Measurements from ENCODE around the gene MED16. TPM values are rescaled to one million over a fixed set of nuclear protein-coding genes. Genes with fewer than 3 reads are reported as not detected.
A peak's percentile ranks its signal among the peaks of the same experiment; 100 is the strongest.

Gene MED16
- total RNA-seq (ENCODE audit: insufficient read depth, low replicate concordance) = 36.1 TPM

GRCh38 chr19:892894-893689 is at the start of gene MED16, which contains the start of gene RNU6-9:
Gene MED16 (minus strand): TSS chr19:893187. CDS start chr19:891131, 2,056 bp downstream.
Gene RNU6-9 (plus strand): TSS chr19:893484.
- peak; percentile 97 for DNase-seq (ENCODE audit: low spot score)

GRCh38 chr19:942133-942645 is 49.2 kb upstream of the MED16 start:
- no peak for DNase-seq (ENCODE audit: low spot score)

GRCh38 chr19:941292-942132 is 48.5 kb upstream of the MED16 start:
- DNase-seq (ENCODE audit: low spot score) = no peak

GRCh38 chr19:940591-941291 is 47.8 kb upstream of the MED16 start:
- no peak for DNase-seq (ENCODE audit: low spot score)

- no peak for DNase-seq (ENCODE audit: low spot score)
Measured at GRCh38 chr19:939922-940321, 46.9 kb upstream of the MED16 start.

GRCh38 chr19:939439-939838 is 46.5 kb upstream of the MED16 start:
- DNase-seq (ENCODE audit: low spot score) = no peak

GRCh38 chr19:938233-938923 is 45.4 kb upstream of the MED16 start:
- no peak for DNase-seq (ENCODE audit: low spot score)

- DNase-seq (ENCODE audit: low spot score) = no peak
Measured at GRCh38 chr19:937259-937694, 44.3 kb upstream of the MED16 start.

- DNase-seq (ENCODE audit: low spot score) = no peak
Measured at GRCh38 chr19:936175-936546, 43.2 kb upstream of the MED16 start.

- DNase-seq (ENCODE audit: low spot score) = peak; percentile 77
Measured at GRCh38 chr19:934865-935479, 42.0 kb upstream of the MED16 start.

- DNase-seq (ENCODE audit: low spot score) = no peak
Measured at GRCh38 chr19:934197-934840, 41.3 kb upstream of the MED16 start.

GRCh38 chr19:933553-933882 is 40.5 kb upstream of the MED16 start:
- DNase-seq (ENCODE audit: low spot score) = no peak

- peak; percentile 91 for DNase-seq (ENCODE audit: low spot score)
Measured at GRCh38 chr19:932648-933552, 39.9 kb upstream of the MED16 start.

- DNase-seq (ENCODE audit: low spot score) = no peak
Measured at GRCh38 chr19:931860-932647, 39.1 kb upstream of the MED16 start.

GRCh38 chr19:929891-930258 is 36.9 kb upstream of the MED16 start:
- no peak for DNase-seq (ENCODE audit: low spot score)

GRCh38 chr19:929203-929890 is 36.4 kb upstream of the MED16 start:
- DNase-seq (ENCODE audit: low spot score) = no peak

GRCh38 chr19:928471-929202 is 35.6 kb upstream of the MED16 start:
- DNase-seq (ENCODE audit: low spot score) = no peak

All from umbilical cord (tissue), 2 donors.